Activated CD4-positive, alpha-beta T cell treated with anti-CD3 and anti-CD28 coated beads for 24 hours (primary cell): Measurements from ENCODE around the gene ECD.

Experiments used
- DNase-seq, 2 donors: peaks; one replicate each; pipeline ENCODE4 v3.0.0-alpha.2; 2020; ENCODE audit warnings: low read depth in 2 of 2

The ECD gene

GRCh38 chr10:73096449-73097304 lies 71.1 kb downstream of the ECD start, which contains the start of gene P4HA1:
TSS of gene P4HA1 (minus strand) at chr10:73096866. CDS start at chr10:73074883, 21,983 bp downstream.
- DNase-seq = peak; percentile 96 to 97

GRCh38 chr10:73096041-73096448 lies 71.8 kb downstream of the ECD start:
- DNase-seq = peak; percentile 50 to 57

DNA sequence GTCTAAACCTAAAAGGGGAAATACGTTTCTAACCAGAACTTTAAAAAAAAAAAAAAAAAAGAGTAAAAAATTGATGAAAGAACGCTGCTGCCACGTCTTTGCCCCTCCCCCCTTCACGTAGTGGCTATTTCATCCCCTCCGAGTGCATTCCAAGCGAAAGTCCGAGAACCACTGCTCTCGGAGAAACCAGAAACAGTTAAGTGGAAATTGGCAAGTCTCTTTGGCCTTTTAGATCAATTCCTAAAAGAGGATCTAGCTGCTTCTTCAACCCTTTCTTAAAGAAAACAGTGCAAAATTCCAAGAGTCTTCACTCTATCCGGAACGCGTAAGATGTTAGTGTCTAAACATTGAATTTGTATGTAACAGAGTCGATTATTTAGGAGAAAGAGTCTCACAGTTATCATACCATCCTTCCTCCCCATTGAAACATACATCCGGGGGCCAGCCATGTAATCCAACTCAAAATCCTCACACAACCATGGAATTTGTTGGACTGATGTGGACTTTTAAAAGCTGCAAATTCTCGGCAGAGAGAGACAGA lies 72.3 kb downstream of the ECD start:
- DNase-seq = peak in 1 of 2 donors; percentile 21

GRCh38 chr10:73094986-73095480 lies 72.8 kb downstream of the ECD start:
- no peak for DNase-seq

- no peak for DNase-seq
Measured at GRCh38 chr10:73093922-73094850, 73.6 kb downstream of the ECD start.

- DNase-seq = no peak
Measured at GRCh38 chr10:73092830-73093229, 75.0 kb downstream of the ECD start.

DNA sequence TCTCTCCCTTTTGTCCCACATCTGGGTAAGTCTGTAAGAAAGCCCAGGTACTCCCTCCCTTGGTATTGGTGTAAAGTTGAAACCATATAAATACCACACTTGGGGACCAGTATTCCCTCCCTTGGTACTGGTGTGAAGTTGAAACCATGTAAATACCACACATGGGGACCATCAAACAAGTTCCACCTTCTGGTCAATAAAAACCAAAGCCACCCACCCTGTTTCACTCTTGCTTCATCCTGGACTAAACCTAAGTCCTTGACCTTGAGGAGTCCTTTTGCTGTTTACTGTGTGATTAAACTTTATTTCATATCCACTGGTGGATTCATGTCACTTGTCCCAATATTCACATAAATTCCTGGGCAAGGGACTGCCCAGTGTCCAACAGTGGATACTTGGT lies 79.5 kb downstream of the ECD start:
- no peak for DNase-seq

- DNase-seq = no peak
Measured at GRCh38 chr10:73086816-73087215, 81.0 kb downstream of the ECD start.

GRCh38 chr10:73084209-73084608 lies 83.6 kb downstream of the ECD start:
- DNase-seq = no peak
